K562 (cell line): ENCODE data around the gene RTL10. TPM values are rescaled to one million over a fixed set of nuclear protein-coding genes. Genes with fewer than 3 reads are reported as not detected.

Experiments used
- ATAC-seq: fragments of 200-7000 bp; cut with Tn5 transposase; 3 replicates; pipeline ENCODE4 v1.9.1; 2020; ENCODE audit warnings: moderate library complexity
- BruUV-seq: library from RNA; stranded (reverse); fragments of 400-500 nt; replicated peaks from 2 replicates; lab custom pipeline; 2021; lab: Mats Ljungman, UMichigan
- CTCF ChIA-PET: fragments of 300-600 bp; formaldehyde crosslinking; extraction: SDS; loops from one replicate; lab custom pipeline; 2021; ENCODE audit warnings: low intra/inter-chr PET ratio; lab: Yijun Ruan, JAX
- POLR2A ChIA-PET: fragments of 300-600, 350-650 bp; sonication (Branson Sonifier 250); formaldehyde crosslinking; extraction: SDS; loops from one replicate; lab custom pipeline; 2021; ENCODE audit warnings: antibody characterized with exemption, inconsistent platforms; lab: Yijun Ruan, JAX
- DNase-seq, 4 experiments: peaks; one replicate each; pipeline versions ENCODE4 v3.0.0 to v3.0.0-alpha.2; 2011 to 2018; ENCODE audit warnings: low spot score in 3 of 4, mixed read lengths in 3 of 4; ENCODE audit errors: extremely low read depth in 1 of 4
- FAIRE-seq: peaks from 2 replicates; lab custom pipeline; 2011; peaks lifted over from hg19 to GRCh38; lab: Jason Lieb, UNC
- H2AFZ ChIP-seq: 2 replicates; pipeline ENCODE4 v1.6.0; 2011; ENCODE audit warnings: low read depth, low read length, control low read depth, inconsistent platforms
- H3K27ac ChIP-seq: fragments of 200-600 bp; 3 replicates; pipeline ENCODE4 v1.8.0; 2011; ENCODE audit warnings: low read depth, mild to moderate bottlenecking, control low read depth, inconsistent platforms, low read length, moderate library complexity, mixed read lengths; ENCODE audit errors: extremely low read depth
- H3K27me3 ChIP-seq, 2 experiments: fragments of 300-600 bp in 1 of 2; 2 replicates in 1 of 2; 3 replicates in 1 of 2; pipeline versions ENCODE4 v1.6.0 to v1.8.0; 2011; ENCODE audit warnings: inconsistent platforms in 2 of 2, low read length in 2 of 2, mild to moderate bottlenecking in 1 of 2, mixed read lengths in 1 of 2, moderate library complexity in 1 of 2; ENCODE audit not compliant: control insufficient read depth in 2 of 2, insufficient read depth in 2 of 2
- H3K36me3 ChIP-seq: fragments of 300-600 bp; 3 replicates; pipeline ENCODE4 v1.8.0; 2011; ENCODE audit warnings: mild to moderate bottlenecking, low read length, inconsistent platforms; ENCODE audit not compliant: control insufficient read depth, insufficient read depth
- H3K4me1 ChIP-seq, 2 experiments: fragments of 200-600 bp in 1 of 2; replicated peaks in 1 of 2; 2 replicates in 1 of 2; 3 replicates in 1 of 2; pipeline versions ENCODE4 v1.5.1 to v1.8.0; 2011; ENCODE audit warnings: inconsistent platforms in 2 of 2, low read length in 2 of 2, mild to moderate bottlenecking in 1 of 2, mixed read lengths in 1 of 2, moderate library complexity in 1 of 2; ENCODE audit not compliant: control insufficient read depth in 2 of 2, insufficient read depth in 2 of 2
- H3K4me2 ChIP-seq: 2 replicates; pipeline ENCODE4 v1.6.1; 2011; ENCODE audit warnings: low read length, control low read depth, inconsistent platforms, mixed read lengths; ENCODE audit not compliant: insufficient read depth
- H3K4me3 ChIP-seq: fragments of 200-600 bp; sonication (generic), shearing (Covaris generic); 2 replicates; pipeline ENCODE4 v1.5.1; 2016; ENCODE audit warnings: control low read depth, inconsistent platforms
- H3K79me2 ChIP-seq: fragments of 200-600 bp; 3 replicates; pipeline ENCODE4 v1.8.0; 2011; ENCODE audit warnings: low read length, inconsistent platforms; ENCODE audit not compliant: control insufficient read depth, insufficient read depth
- H3K9ac ChIP-seq, 2 experiments: 2 replicates each; pipeline versions ENCODE4 v1.6.0 to v1.6.1; 2011; ENCODE audit warnings: low read depth in 2 of 2, low read length in 2 of 2, control low read depth in 1 of 2, inconsistent platforms in 1 of 2, mild to moderate bottlenecking in 1 of 2, mixed read lengths in 1 of 2; ENCODE audit not compliant: insufficient read depth in 1 of 2
- H3K9me1 ChIP-seq: one replicate; pipeline ENCODE4 v1.6.0; 2011; ENCODE audit warnings: inconsistent platforms, mild to moderate bottlenecking, low read length, moderate library complexity; ENCODE audit not compliant: control insufficient read depth, insufficient read depth
- H3K9me3 ChIP-seq: replicated peaks from 2 replicates; pipeline ENCODE4 v1.5.1; 2011; ENCODE audit warnings: low read depth, low read length, inconsistent platforms; ENCODE audit not compliant: control insufficient read depth, insufficient read depth
- H4K20me1 ChIP-seq: replicated peaks from 2 replicates; pipeline ENCODE4 v1.6.1; 2011; ENCODE audit warnings: low read length, inconsistent platforms, mixed read lengths; ENCODE audit not compliant: control insufficient read depth, insufficient read depth
- FIP1L1 ChIP-seq: fragments of 200-400 bp; formaldehyde crosslinking; IDR thresholded peaks from 2 replicates; pipeline ENCODE4 v1.6.1; 2018; ENCODE audit warnings: mild to moderate bottlenecking, low read depth, low read length; ENCODE audit not compliant: poor library complexity, severe bottlenecking
- GABPA ChIP-seq: fragments of 200-800 bp; sonication (Bioruptor generic); conservative IDR thresholded peaks from 2 replicates; pipeline ENCODE4 v1.6.1; 2016; ENCODE audit warnings: low read depth, missing genetic modification characterization, missing compliant biosample characterization
- NFRKB ChIP-seq: fragments of 450-650 bp; IDR thresholded peaks from 2 replicates; pipeline ENCODE4 v1.6.1; 2016; ENCODE audit warnings: low read depth
- PHB ChIP-seq: fragments of 250-450 bp; sonication (Bioruptor Pico); IDR thresholded peaks from 2 replicates; pipeline ENCODE4 v1.5.0; 2021
- PHF8 ChIP-seq: fragments of 200-600 bp; sonication (generic); IDR thresholded peaks from 2 replicates; pipeline ENCODE4 v1.6.1; 2012; ENCODE audit warnings: mixed run types, mild to moderate bottlenecking, inconsistent platforms, low read length, moderate library complexity, borderline replicate concordance
- SREBF2 ChIP-seq: sonication (generic); formaldehyde crosslinking; IDR thresholded peaks from 2 replicates; pipeline ENCODE4 v1.4.0; 2020; ENCODE audit warnings: mild to moderate bottlenecking, missing genetic modification reagents
- THAP12 ChIP-seq: fragments of 250-450 bp; sonication (Bioruptor Pico); IDR thresholded peaks from 2 replicates; pipeline ENCODE4 v1.9.0; 2021; ENCODE audit warnings: mild to moderate bottlenecking, inconsistent platforms
- ZNF668 ChIP-seq: fragments of 250-450 bp; sonication (Bioruptor Pico); IDR thresholded peaks from 2 replicates; pipeline ENCODE4 v1.8.0; 2022; ENCODE audit warnings: mild to moderate bottlenecking, inconsistent platforms
- WGBS: fragments of 100-300 bp; shearing (Covaris generic); methylation state at CpG from one replicate; pipeline ENCODE4 v1.1.6; 2016; ENCODE audit warnings: low coverage, mixed read lengths; ENCODE audit not compliant: insufficient coverage; ENCODE audit errors: missing lambda C conversion rate; 5-methylcytosine and 5-hydroxymethylcytosine counted together
- in situ Hi-C: fragments of 300-500 bp; cut with MboI; formaldehyde crosslinking; loops from 4 replicates; pipeline ENCODE4 v1.15.0; 2018; ENCODE audit warnings: inconsistent platforms, mixed read lengths
- intact Hi-C: fragments of 100-400 bp; cut with micrococcal nuclease; formaldehyde crosslinking; loops from 2 replicates; pipeline ENCODE4 v1.14.2; 2022
- polyA plus RNA-seq, 8 experiments: library from polyadenylated mRNA; depleted of rRNA in 4 of 8; stranded (reverse) in 5 of 8; unstranded in 3 of 8; fragments of >200 nt; fragmentation: Nextera tagmentation in 2 of 8; fragmentation: Illumina TruSeq in 1 of 8; extraction: Ambion mirVana in 2 of 8; extraction: Trizol in 1 of 8; gene quantifications; 2 replicates each; pipeline versions ENCODE4 v1.2.1 to v1.2.3, GENCODE V29; 2011 to 2014; ENCODE audit warnings: inconsistent platforms in 1 of 8, missing spikeins in 1 of 8
- total RNA-seq, 7 experiments: library from RNA; depleted of rRNA in 6 of 7; stranded (reverse); fragments of >200 nt in 6 of 7; fragmentation: Illumina TruSeq in 2 of 7; extraction: Trizol in 2 of 7; gene quantifications; 2 replicates each; pipeline versions ENCODE4 v1.2.1 to v1.2.3, GENCODE V29; 2011 to 2021; ENCODE audit warnings: low replicate concordance in 1 of 7

The RTL10 gene
- total and polyA plus RNA-seq, 9 of the 15 experiments (the other 6 are each of a cell fraction or from before 2014, with no cell fraction given) = 19.8 to 75.5 (median 32.5) TPM

- WGBS = 43% methylated on average over 8 of the region's 8 CpGs
- H3K27me3 ChIP-seq = no peaks in the 10 kb centered on the region
- TF ChIP-seq NFRKB (no peak), THAP12 (0 out of 2 replicates have a peak, but pooled peaks have one; percentile 22), SREBF2 (CRISPR knock-in tag) (no peak), ZNF668 (CRISPR knock-in tag) (peak; percentile 6; the same call in 1 of the 2 replicates), GABPA (no peak), PHB (CRISPR knock-in tag) (peak; percentile 59; the same call in 1 of the 2 replicates), FIP1L1 (peak; percentile 3), PHF8 (0 out of 2 replicates have a peak, but pooled peaks have one; percentile 4)
- TF ChIP-seq, all 486 proteins: peak for 5
- ChIA-PET POLR2A (interaction anchor here (0.6 to 3.5 kb wide), 9 partner anchors 8 to 339 kb away, joined by 3 to 11 read pairs (median 3); partner anchors contain the start of genes GNB1L and RTL10), CTCF (no interaction called here)
- intact Hi-C loops = no loop called here
- H4K20me1 ChIP-seq = peaks cover 29% of the 10 kb centered on the region
- in situ Hi-C loops = no loop called here
- no TSS peak for BruUV-seq
- ATAC-seq (no peak), DNase-seq (no peak), FAIRE-seq (peak; percentile 51)
- no peak overlapping the region for H3K4me2 ChIP-seq
- peaks cover 13 to 67% of the 10 kb centered on the region in 2 experiments for H3K4me1 ChIP-seq
- no peaks in the 10 kb centered on the region for H3K9me3 ChIP-seq
- no peak overlapping the region for H2AFZ ChIP-seq
- no peaks in the 10 kb centered on the region for H3K79me2 ChIP-seq
- no peak overlapping the region for H3K4me3 ChIP-seq
- H3K27ac ChIP-seq = no peak overlapping the region
- H3K9ac ChIP-seq = peak overlapping the region in 1 of 2 experiments; percentile 46; a peak in 1 of 4 replicates
- no peaks in the 10 kb centered on the region for H3K9me1 ChIP-seq
- 0 out of 3 replicates have a peak, but pooled peaks cover 3% of the 10 kb centered on the region for H3K36me3 ChIP-seq
These were observed 48.9 kb downstream of the RTL10 start for GRCh38 chr22:19805821-19806212.

Other genes starting within 250 kb of the RTL10 start
Only the 7 nearest of the 9 such genes appear.
- gene SEPTIN5, start 140.4 kb downstream of the RTL10 start, total RNA-seq (2014; rRNA removed) = 116 and 125 TPM in 2 replicates
- 92.5 and 94.6 TPM in 2 replicates for gene SEPTIN5, start 140.4 kb downstream of the RTL10 start, total RNA-seq (2014; rRNA removed; fragmentation: Illumina TruSeq; extraction: Trizol)
- 28.1 and 34.9 TPM in 2 replicates for gene SEPTIN5, start 140.4 kb downstream of the RTL10 start, total RNA-seq (2015; rRNA removed; fragmentation: Illumina TruSeq; extraction: Trizol)
- 177 and 195 TPM in 2 replicates for gene SEPTIN5, start 140.4 kb downstream of the RTL10 start, total RNA-seq (2021)
- gene SEPTIN5, start 140.4 kb downstream of the RTL10 start, polyA plus RNA-seq (2011; rRNA removed) = 119 and 238 TPM in 2 replicates
- 135 and 164 TPM in 2 replicates for gene SEPTIN5, start 140.4 kb downstream of the RTL10 start, polyA plus RNA-seq (2014; fragmentation: Illumina TruSeq; extraction: Trizol)
- 1 to 10 TPM in 1 of 2 experiments, under 1 TPM in 1; 0.03 to 1.9 TPM for gene SEPTIN5, start 140.4 kb downstream of the RTL10 start, polyA plus RNA-seq (2014; fragmentation: Nextera tagmentation; extraction: Ambion mirVana)
- gene SEPTIN5, start 140.4 kb downstream of the RTL10 start, polyA plus RNA-seq (2014; rRNA removed) = 129 and 135 TPM in 2 replicates
- 85.2 and 90.0 TPM in 2 replicates for gene GP1BB, start 131.3 kb downstream of the RTL10 start, total RNA-seq (2014; rRNA removed)
- 2.1 and 2.8 TPM in 2 replicates for gene GP1BB, start 131.3 kb downstream of the RTL10 start, total RNA-seq (2014; rRNA removed; fragmentation: Illumina TruSeq; extraction: Trizol)
- 1.6 and 5.2 TPM in 2 replicates for gene GP1BB, start 131.3 kb downstream of the RTL10 start, total RNA-seq (2015; rRNA removed; fragmentation: Illumina TruSeq; extraction: Trizol)
- gene GP1BB, start 131.3 kb downstream of the RTL10 start, total RNA-seq (2021) = 139 and 162 TPM in 2 replicates
- gene GP1BB, start 131.3 kb downstream of the RTL10 start, polyA plus RNA-seq (2011; rRNA removed) = 9.2 and 33.6 TPM in 2 replicates
- gene GP1BB, start 131.3 kb downstream of the RTL10 start, polyA plus RNA-seq (2014; fragmentation: Illumina TruSeq; extraction: Trizol) = 1.6 and 15.2 TPM in 2 replicates
- gene GP1BB, start 131.3 kb downstream of the RTL10 start, polyA plus RNA-seq (2014; fragmentation: Nextera tagmentation; extraction: Ambion mirVana) = 1 to 10 TPM in 1 of 2 experiments, under 1 TPM in 1; 0.69 to 1.1 TPM
- gene GP1BB, start 131.3 kb downstream of the RTL10 start, polyA plus RNA-seq (2014; rRNA removed) = 110 and 150 TPM in 2 replicates
- gene TBX1, start 94.1 kb downstream of the RTL10 start, total RNA-seq (2014; rRNA removed) = 8.9 and 14.0 TPM in 2 replicates
- 2.1 and 2.6 TPM in 2 replicates for gene TBX1, start 94.1 kb downstream of the RTL10 start, total RNA-seq (2014; rRNA removed; fragmentation: Illumina TruSeq; extraction: Trizol)
- gene TBX1, start 94.1 kb downstream of the RTL10 start, total RNA-seq (2015; rRNA removed; fragmentation: Illumina TruSeq; extraction: Trizol) = 3.5 and 3.9 TPM in 2 replicates
- 34.2 and 35.0 TPM in 2 replicates for gene TBX1, start 94.1 kb downstream of the RTL10 start, total RNA-seq (2021)
- gene TBX1, start 94.1 kb downstream of the RTL10 start, polyA plus RNA-seq (2011; rRNA removed) = 2.5 and 9.5 TPM in 2 replicates
- 8.0 and 12.8 TPM in 2 replicates for gene TBX1, start 94.1 kb downstream of the RTL10 start, polyA plus RNA-seq (2014; fragmentation: Illumina TruSeq; extraction: Trizol)
- gene TBX1, start 94.1 kb downstream of the RTL10 start, polyA plus RNA-seq (2014; fragmentation: Nextera tagmentation; extraction: Ambion mirVana) = under 1 TPM; 0.07 to 0.11 TPM
- gene TBX1, start 94.1 kb downstream of the RTL10 start, polyA plus RNA-seq (2014; rRNA removed) = 14.7 and 17.1 TPM in 2 replicates
- gene GNB1L, start within 50 bp of the RTL10 start, total RNA-seq (2014; rRNA removed) = 48.9 and 69.1 TPM in 2 replicates
- gene GNB1L, start within 50 bp of the RTL10 start, total RNA-seq (2014; rRNA removed; fragmentation: Illumina TruSeq; extraction: Trizol) = 0.57 and 0.84 TPM in 2 replicates
- 17.8 and 20.6 TPM in 2 replicates for gene GNB1L, start within 50 bp of the RTL10 start, total RNA-seq (2015; rRNA removed; fragmentation: Illumina TruSeq; extraction: Trizol)
- gene GNB1L, start within 50 bp of the RTL10 start, total RNA-seq (2021) = 50.5 and 55.3 TPM in 2 replicates
- gene GNB1L, start within 50 bp of the RTL10 start, polyA plus RNA-seq (2011; rRNA removed) = 10.2 and 35.0 TPM in 2 replicates
- gene GNB1L, start within 50 bp of the RTL10 start, polyA plus RNA-seq (2014; fragmentation: Illumina TruSeq; extraction: Trizol) = 1.9 and 18.0 TPM in 2 replicates
- 1 to 10 TPM in 1 of 2 experiments, under 1 TPM in 1; 0.56 to 3.5 TPM for gene GNB1L, start within 50 bp of the RTL10 start, polyA plus RNA-seq (2014; fragmentation: Nextera tagmentation; extraction: Ambion mirVana)
- gene GNB1L, start within 50 bp of the RTL10 start, polyA plus RNA-seq (2014; rRNA removed) = 40.7 and 41.3 TPM in 2 replicates
- 334 and 497 TPM in 2 replicates for gene COMT, start 86.9 kb upstream of the RTL10 start, total RNA-seq (2014; rRNA removed)
- gene COMT, start 86.9 kb upstream of the RTL10 start, total RNA-seq (2014; rRNA removed; fragmentation: Illumina TruSeq; extraction: Trizol) = 29.4 and 46.3 TPM in 2 replicates
- 155 and 156 TPM in 2 replicates for gene COMT, start 86.9 kb upstream of the RTL10 start, total RNA-seq (2015; rRNA removed; fragmentation: Illumina TruSeq; extraction: Trizol)
- 348 and 351 TPM in 2 replicates for gene COMT, start 86.9 kb upstream of the RTL10 start, total RNA-seq (2021)
- gene COMT, start 86.9 kb upstream of the RTL10 start, polyA plus RNA-seq (2011; rRNA removed) = 185 and 498 TPM in 2 replicates
- 108 and 305 TPM in 2 replicates for gene COMT, start 86.9 kb upstream of the RTL10 start, polyA plus RNA-seq (2014; fragmentation: Illumina TruSeq; extraction: Trizol)
- 10 to 100 TPM; 12.5 to 39.6 TPM for gene COMT, start 86.9 kb upstream of the RTL10 start, polyA plus RNA-seq (2014; fragmentation: Nextera tagmentation; extraction: Ambion mirVana)
- 263 and 317 TPM in 2 replicates for gene COMT, start 86.9 kb upstream of the RTL10 start, polyA plus RNA-seq (2014; rRNA removed)
- gene TXNRD2, start 86.9 kb upstream of the RTL10 start, total RNA-seq (2014; rRNA removed) = 49.4 and 60.7 TPM in 2 replicates
- 25.1 and 32.6 TPM in 2 replicates for gene TXNRD2, start 86.9 kb upstream of the RTL10 start, total RNA-seq (2014; rRNA removed; fragmentation: Illumina TruSeq; extraction: Trizol)
- gene TXNRD2, start 86.9 kb upstream of the RTL10 start, total RNA-seq (2015; rRNA removed; fragmentation: Illumina TruSeq; extraction: Trizol) = 45.9 and 50.4 TPM in 2 replicates
- gene TXNRD2, start 86.9 kb upstream of the RTL10 start, total RNA-seq (2021) = 78.2 and 80.2 TPM in 2 replicates
- gene TXNRD2, start 86.9 kb upstream of the RTL10 start, polyA plus RNA-seq (2011; rRNA removed) = 50.2 and 93.6 TPM in 2 replicates
- 45.0 and 66.1 TPM in 2 replicates for gene TXNRD2, start 86.9 kb upstream of the RTL10 start, polyA plus RNA-seq (2014; fragmentation: Illumina TruSeq; extraction: Trizol)
- 1 to 10 TPM; 3.3 to 4.4 TPM for gene TXNRD2, start 86.9 kb upstream of the RTL10 start, polyA plus RNA-seq (2014; fragmentation: Nextera tagmentation; extraction: Ambion mirVana)
- 52.5 and 57.0 TPM in 2 replicates for gene TXNRD2, start 86.9 kb upstream of the RTL10 start, polyA plus RNA-seq (2014; rRNA removed)
- 49.3 and 54.2 TPM in 2 replicates for gene ARVCF, start 161.9 kb upstream of the RTL10 start, total RNA-seq (2014; rRNA removed)
- gene ARVCF, start 161.9 kb upstream of the RTL10 start, total RNA-seq (2014; rRNA removed; fragmentation: Illumina TruSeq; extraction: Trizol) = 2.2 and 4.5 TPM in 2 replicates
- 13.3 and 15.6 TPM in 2 replicates for gene ARVCF, start 161.9 kb upstream of the RTL10 start, total RNA-seq (2015; rRNA removed; fragmentation: Illumina TruSeq; extraction: Trizol)
- gene ARVCF, start 161.9 kb upstream of the RTL10 start, total RNA-seq (2021) = 46.5 and 50.6 TPM in 2 replicates
- gene ARVCF, start 161.9 kb upstream of the RTL10 start, polyA plus RNA-seq (2011; rRNA removed) = 35.2 and 71.6 TPM in 2 replicates
- gene ARVCF, start 161.9 kb upstream of the RTL10 start, polyA plus RNA-seq (2014; fragmentation: Illumina TruSeq; extraction: Trizol) = 8.0 and 15.9 TPM in 2 replicates
- under 1 TPM; 0.03 to 0.17 TPM for gene ARVCF, start 161.9 kb upstream of the RTL10 start, polyA plus RNA-seq (2014; fragmentation: Nextera tagmentation; extraction: Ambion mirVana)
- gene ARVCF, start 161.9 kb upstream of the RTL10 start, polyA plus RNA-seq (2014; rRNA removed) = 42.5 and 97.4 TPM in 2 replicates